ENCODE results near the gene MERTK. TPM values are rescaled to one million over a fixed set of nuclear protein-coding genes. Genes with fewer than 3 reads are reported as not detected.
"Not testable (repeated sequence)": the region's sequence is repeated elsewhere in the genome, so short reads cannot be mapped to it uniquely, and the experiment has no call there.

The MERTK gene
- under 1 TPM; 0.43 to 0.70 TPM for total RNA-seq

DNA sequence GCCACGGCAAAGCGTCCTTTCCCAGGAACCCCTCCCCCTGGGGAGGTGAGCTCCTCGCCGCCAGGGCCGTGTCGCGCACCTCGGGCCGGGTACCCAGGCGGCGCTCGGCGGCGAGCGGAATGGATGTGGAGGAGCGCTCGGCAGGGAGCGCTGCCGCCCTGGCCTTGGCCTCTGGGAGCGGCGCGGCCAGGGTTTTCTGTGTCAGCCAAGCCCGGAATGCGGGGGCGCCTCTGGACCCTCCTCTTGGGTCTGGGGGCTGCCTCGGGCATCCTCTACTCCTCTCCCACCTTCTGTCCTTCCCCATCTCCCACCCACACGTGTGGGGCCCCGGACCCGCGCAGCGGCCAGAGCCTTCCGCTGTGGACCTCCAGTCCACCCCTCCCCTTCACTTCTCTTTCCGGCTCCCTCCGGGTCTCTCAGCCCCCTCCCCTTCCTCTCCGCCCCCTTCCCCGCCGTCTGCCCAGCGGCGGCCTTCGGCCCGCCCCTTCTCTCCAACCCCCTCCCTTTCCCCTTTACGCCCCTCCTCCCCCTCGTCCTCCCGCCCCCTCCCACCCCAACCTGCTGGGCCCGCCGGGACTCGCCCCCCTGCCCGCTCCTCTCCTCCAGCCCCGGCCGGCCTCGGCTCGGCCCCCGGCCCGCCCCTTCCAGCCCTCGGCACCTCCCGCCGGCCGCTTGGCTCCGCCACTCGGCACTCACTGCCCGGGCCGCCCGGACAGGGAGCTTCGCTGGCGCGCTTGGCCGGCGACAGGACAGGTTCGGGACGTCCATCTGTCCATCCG is at the start of gene MERTK:
Gene MERTK (plus strand): TSS at position 684 of the 779 bp plus-strand sequence. CDS start 129 bp downstream, outside the sequence.
- H3K9me3 Mint-ChIP-seq, result no peaks in the 10 kb centered on the region
- intact Hi-C loops (cut with micrococcal nuclease), result no loop called here
- DNase-seq (peak; percentile 64), ATAC-seq (peak; percentile 92)
- H3K4me1 Mint-ChIP-seq (ENCODE audit: low read depth), result peaks cover 11% of the 10 kb centered on the region
- TF ChIP-seq, protein P1, sequence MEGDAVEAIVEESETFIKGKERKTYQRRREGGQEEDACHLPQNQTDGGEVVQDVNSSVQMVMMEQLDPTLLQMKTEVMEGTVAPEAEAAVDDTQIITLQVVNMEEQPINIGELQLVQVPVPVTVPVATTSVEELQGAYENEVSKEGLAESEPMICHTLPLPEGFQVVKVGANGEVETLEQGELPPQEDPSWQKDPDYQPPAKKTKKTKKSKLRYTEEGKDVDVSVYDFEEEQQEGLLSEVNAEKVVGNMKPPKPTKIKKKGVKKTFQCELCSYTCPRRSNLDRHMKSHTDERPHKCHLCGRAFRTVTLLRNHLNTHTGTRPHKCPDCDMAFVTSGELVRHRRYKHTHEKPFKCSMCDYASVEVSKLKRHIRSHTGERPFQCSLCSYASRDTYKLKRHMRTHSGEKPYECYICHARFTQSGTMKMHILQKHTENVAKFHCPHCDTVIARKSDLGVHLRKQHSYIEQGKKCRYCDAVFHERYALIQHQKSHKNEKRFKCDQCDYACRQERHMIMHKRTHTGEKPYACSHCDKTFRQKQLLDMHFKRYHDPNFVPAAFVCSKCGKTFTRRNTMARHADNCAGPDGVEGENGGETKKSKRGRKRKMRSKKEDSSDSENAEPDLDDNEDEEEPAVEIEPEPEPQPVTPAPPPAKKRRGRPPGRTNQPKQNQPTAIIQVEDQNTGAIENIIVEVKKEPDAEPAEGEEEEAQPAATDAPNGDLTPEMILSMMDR (IDR thresholded peaks at IDR 0.05), result peak; percentile 49
- no peaks in the 10 kb centered on the region for H3K36me3 Mint-ChIP-seq (ENCODE audit: low read depth)
- peaks cover 45% of the 10 kb centered on the region for H3K27me3 Mint-ChIP-seq
- H3K27ac Mint-ChIP-seq, result no peak within 1 kb of the TSS
- CTCF ChIA-PET, result interaction anchor here (0.6 to 3.4 kb wide), 11 partner anchors 8 to 349 kb away, joined by 3 to 17 read pairs (median 3); partner anchors contain the start of gene ANAPC1
- H3K4me3 Mint-ChIP-seq, result peak within 1 kb of the TSS; percentile 77
- POLR2A ChIA-PET, result interaction anchor here (0.8 kb wide), 1 partner anchor 15 kb away, joined by 4 read pairs; the partner anchor contains the start of gene ANAPC1

DNA sequence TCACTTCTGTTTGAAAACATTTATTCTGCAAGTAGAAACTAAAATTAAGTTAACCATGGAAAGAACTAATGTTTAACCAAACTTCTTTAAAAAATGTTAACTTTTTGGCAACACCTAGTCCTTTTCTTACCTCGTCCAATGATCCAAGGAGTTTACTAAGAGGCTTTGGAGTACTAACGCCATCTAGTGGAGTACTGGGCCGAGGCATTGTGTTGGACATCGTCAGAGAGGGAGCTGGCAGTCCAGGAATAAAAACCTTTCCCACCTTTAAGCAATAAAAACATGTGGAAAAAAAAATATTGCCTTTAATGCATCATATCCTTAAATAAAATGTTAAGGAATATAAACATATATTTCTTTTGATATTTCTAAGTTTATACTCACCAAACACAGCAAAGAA is 47.8 kb upstream of the MERTK start:
- CTCF ChIA-PET; H3K4me3 Mint-ChIP-seq; POLR2A ChIA-PET; H3K4me1 Mint-ChIP-seq (ENCODE audit: low read depth); H3K27ac Mint-ChIP-seq; H3K27me3 Mint-ChIP-seq; H3K9me3 Mint-ChIP-seq; intact Hi-C loops (cut with micrococcal nuclease): not testable (repeated sequence)
- TF ChIP-seq, protein P1 (IDR thresholded peaks at IDR 0.05), result peak; percentile 47
- ATAC-seq (peak; percentile 76), DNase-seq (peak; percentile 56)
- peaks cover 40% of the 10 kb centered on the region for H3K36me3 Mint-ChIP-seq (ENCODE audit: low read depth)

DNA sequence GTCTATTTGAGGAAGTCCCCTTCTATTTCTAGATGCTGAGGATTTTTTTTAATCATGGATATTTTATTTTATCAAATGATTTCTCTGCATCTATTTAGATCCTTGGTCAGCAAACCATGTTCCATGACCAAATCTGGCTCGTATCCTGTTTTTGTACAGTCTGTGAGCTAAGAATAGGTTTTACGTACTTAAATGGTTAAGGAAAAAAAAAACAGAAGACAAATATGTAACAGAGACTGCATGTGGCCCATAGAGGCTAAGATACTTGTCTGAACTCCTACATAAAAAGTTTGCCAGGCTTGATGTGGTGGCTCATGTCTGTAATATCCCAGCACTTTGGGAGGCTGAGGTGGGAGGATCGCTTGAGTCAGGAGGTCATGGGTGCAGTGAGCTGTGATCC is 45.9 kb upstream of the MERTK start:
- DNase-seq; POLR2A ChIA-PET; intact Hi-C loops (cut with micrococcal nuclease); H3K4me3 Mint-ChIP-seq; H3K9me3 Mint-ChIP-seq; H3K27me3 Mint-ChIP-seq; ATAC-seq; CTCF ChIA-PET; H3K27ac Mint-ChIP-seq; H3K4me1 Mint-ChIP-seq (ENCODE audit: low read depth): not testable (repeated sequence)
- peaks cover 38% of the 10 kb centered on the region for H3K36me3 Mint-ChIP-seq (ENCODE audit: low read depth)

DNA sequence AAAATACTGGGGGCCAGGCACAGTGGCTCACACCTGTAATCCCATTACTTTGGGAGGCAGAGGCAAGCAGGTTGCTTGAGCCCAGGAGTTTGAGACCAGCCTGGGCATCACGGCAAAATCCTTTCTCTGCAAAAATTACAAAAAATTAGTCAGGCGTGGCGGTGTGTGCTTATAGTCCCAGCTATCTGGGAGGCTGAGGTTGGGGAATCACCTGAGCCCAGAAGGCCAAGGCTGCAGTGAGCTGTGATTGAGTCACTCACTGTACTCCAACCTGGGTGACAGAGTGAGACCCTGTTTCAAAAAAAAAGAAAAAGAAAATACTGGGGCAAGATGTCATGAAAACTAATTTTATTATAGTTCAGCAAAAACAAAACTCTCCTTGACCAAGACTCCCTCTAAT is 38.4 kb upstream of the MERTK start:
- intact Hi-C loops (cut with micrococcal nuclease); POLR2A ChIA-PET; DNase-seq; H3K4me3 Mint-ChIP-seq; CTCF ChIA-PET; H3K4me1 Mint-ChIP-seq (ENCODE audit: low read depth); H3K27ac Mint-ChIP-seq; H3K9me3 Mint-ChIP-seq; H3K27me3 Mint-ChIP-seq: not testable (repeated sequence)
- peak; percentile 51 for ATAC-seq
- H3K36me3 Mint-ChIP-seq (ENCODE audit: low read depth), result peaks cover 26% of the 10 kb centered on the region

DNA sequence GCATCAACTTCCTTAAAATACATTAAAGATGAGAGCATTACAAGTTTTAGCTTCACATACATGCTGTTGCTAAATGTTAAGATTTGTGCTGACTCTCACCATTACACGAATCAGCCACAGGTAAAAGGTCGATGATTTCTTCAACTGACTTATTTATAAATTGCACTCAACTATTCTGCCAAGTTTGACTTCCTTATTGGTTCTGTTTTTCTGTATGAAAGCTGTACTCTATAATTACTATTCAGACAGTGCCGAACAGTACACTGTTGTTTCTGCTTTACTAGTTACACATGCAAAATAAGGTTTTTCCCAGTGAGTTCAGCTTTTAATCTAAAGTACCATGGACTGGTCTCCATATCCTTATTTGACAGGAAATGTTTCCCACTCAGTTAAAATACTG is 33.3 kb upstream of the MERTK start:
- peaks cover 22% of the 10 kb centered on the region for H3K36me3 Mint-ChIP-seq (ENCODE audit: low read depth)
- H3K4me1 Mint-ChIP-seq (ENCODE audit: low read depth); H3K27ac Mint-ChIP-seq; H3K4me3 Mint-ChIP-seq; CTCF ChIA-PET; DNase-seq; POLR2A ChIA-PET; H3K9me3 Mint-ChIP-seq; ATAC-seq; H3K27me3 Mint-ChIP-seq; intact Hi-C loops (cut with micrococcal nuclease): not testable (repeated sequence)

DNA sequence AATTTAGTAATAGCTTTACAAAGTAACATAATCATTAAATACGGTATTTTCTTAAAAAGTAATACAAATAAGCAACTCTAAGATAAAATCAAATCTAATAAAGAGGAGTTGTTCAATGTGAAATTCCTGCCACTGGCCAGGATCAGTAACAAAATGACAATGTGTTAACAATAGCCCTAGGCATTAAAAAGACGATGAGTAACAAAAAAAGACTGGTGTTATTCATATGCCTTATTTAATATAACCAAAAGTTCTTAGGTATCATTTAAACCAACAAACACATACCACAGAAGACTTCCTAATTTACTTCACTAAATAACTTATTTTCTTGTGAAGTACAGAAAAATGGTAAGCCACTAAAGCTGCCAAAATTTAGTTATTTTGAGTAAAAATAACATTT is 25.6 kb upstream of the MERTK start:
- H3K27ac Mint-ChIP-seq; CTCF ChIA-PET; H3K27me3 Mint-ChIP-seq; intact Hi-C loops (cut with micrococcal nuclease); DNase-seq; ATAC-seq; H3K4me3 Mint-ChIP-seq; H3K9me3 Mint-ChIP-seq; POLR2A ChIA-PET: not testable (repeated sequence)
- H3K4me1 Mint-ChIP-seq (ENCODE audit: low read depth), result peaks cover 16% of the 10 kb centered on the region
- peaks cover 43% of the 10 kb centered on the region for H3K36me3 Mint-ChIP-seq (ENCODE audit: low read depth)

Measured in activated CD8-positive, alpha-beta T cell treated with anti-CD3 and anti-CD28 coated beads for 36 hours (primary cell).